Measurements from ENCODE around the gene TMEM117. TPM values are rescaled to one million over a fixed set of nuclear protein-coding genes. Genes with fewer than 3 reads are reported as not detected.

TMEM117 gene
- total RNA-seq, 4 donors from 2014 or later, result 16.9 to 24.9 (median 21.1) TPM

GRCh38 chr12:43978556-43978955 lies 142.7 kb downstream of the TMEM117 start:
- Histone ChIP-seq H3K27ac (no peak overlapping the region), H3K4me1 (no peaks in the 10 kb centered on the region), H3K9me3 (peaks cover 0 to 10% (median 0%) of the 10 kb centered on the region in 4 donors), H3K4me3 (no peak overlapping the region), H3K36me3 (no peaks in the 10 kb centered on the region), H3K27me3 (no peaks in the 10 kb centered on the region)
- DNase-seq (ENCODE audit: low spot score in 2 of 2), result no peak
- 81 to 84% methylated on average over 2 of the region's 2 CpGs for WGBS, 2 donors
- TF ChIP-seq EP300 (IDR thresholded peaks at IDR 0.05), result no peak
- TF ChIP-seq POLR2A (IDR thresholded peaks at IDR 0.05), result no peak
- TF ChIP-seq CTCF (IDR thresholded peaks at IDR 0.05), result no peak

GRCh38 chr12:43979450-43979849 lies 143.6 kb downstream of the TMEM117 start:
- DNase-seq (ENCODE audit: low spot score in 2 of 2), result no peak
- Histone ChIP-seq H3K27me3 (no peaks in the 10 kb centered on the region), H3K27ac (no peak overlapping the region), H3K4me1 (peaks cover 0 to under 1% (median 0%) of the 10 kb centered on the region in 4 donors), H3K36me3 (no peaks in the 10 kb centered on the region), H3K4me3 (no peak overlapping the region), H3K9me3 (peaks cover 0 to 10% (median 0%) of the 10 kb centered on the region in 4 donors)
- WGBS, 2 donors, result 92 to 95% methylated on average over 3 of the region's 3 CpGs
- TF ChIP-seq CTCF (IDR thresholded peaks at IDR 0.05), result no peak
- no peak for TF ChIP-seq POLR2A (IDR thresholded peaks at IDR 0.05)
- no peak for TF ChIP-seq EP300 (IDR thresholded peaks at IDR 0.05)

GRCh38 chr12:43980627-43981191 lies 144.8 kb downstream of the TMEM117 start:
- DNase-seq (ENCODE audit: low spot score in 2 of 2), result no peak
- Histone ChIP-seq H3K27ac (no peak overlapping the region), H3K9me3 (peaks cover 0 to 10% (median 0%) of the 10 kb centered on the region in 4 donors), H3K36me3 (no peaks in the 10 kb centered on the region), H3K27me3 (no peaks in the 10 kb centered on the region), H3K4me3 (no peak overlapping the region), H3K4me1 (peaks cover 0 to 8% (median 0%) of the 10 kb centered on the region in 4 donors)
- WGBS, 2 donors, result 95 to 99% methylated on average over 6 of the region's 6 CpGs
- TF ChIP-seq EP300 (IDR thresholded peaks at IDR 0.05) (no peak), POLR2A (IDR thresholded peaks at IDR 0.05) (no peak), CTCF (IDR thresholded peaks at IDR 0.05) (no peak)

- Histone ChIP-seq H3K27me3 (no peaks in the 10 kb centered on the region), H3K27ac (no peak overlapping the region), H3K9me3 (peaks cover 0 to 10% (median 0%) of the 10 kb centered on the region in 4 donors)
Measured at GRCh38 chr12:43981726-43982125, 145.8 kb downstream of the TMEM117 start.

GRCh38 chr12:43982544-43982943 lies 146.7 kb downstream of the TMEM117 start:
- peaks cover 0 to 8% (median 0%) of the 10 kb centered on the region in 4 donors for H3K4me1 ChIP-seq
- no peak overlapping the region for H3K27ac ChIP-seq
- WGBS, 2 donors, result 46 to 50% methylated on average over 2 of the region's 2 CpGs
- TF ChIP-seq EP300 (IDR thresholded peaks at IDR 0.05) (no peak), CTCF (IDR thresholded peaks at IDR 0.05) (no peak), POLR2A (IDR thresholded peaks at IDR 0.05) (no peak)
- no peak for DNase-seq (ENCODE audit: low spot score in 2 of 2)
- H3K4me3 ChIP-seq, result no peak overlapping the region
- H3K27me3 ChIP-seq, result no peaks in the 10 kb centered on the region
- peaks cover 0 to 10% (median 0%) of the 10 kb centered on the region in 4 donors for H3K9me3 ChIP-seq
- no peaks in the 10 kb centered on the region for H3K36me3 ChIP-seq

More at GRCh38 chr12:43981726-43982125, 145.8 kb downstream of the TMEM117 start:
- no peak for TF ChIP-seq CTCF (IDR thresholded peaks at IDR 0.05)
- no peaks in the 10 kb centered on the region for H3K36me3 ChIP-seq
- no peak for DNase-seq (ENCODE audit: low spot score in 2 of 2)
- peaks cover 0 to 8% (median 0%) of the 10 kb centered on the region in 4 donors for H3K4me1 ChIP-seq
- no peak overlapping the region for H3K4me3 ChIP-seq

Data from tibial nerve (tissue), 4 donors.